Stimulated activated CD4-positive, alpha-beta T cell treated with anti-CD3 and anti-CD28 coated beads, TNF-alpha, amount 100 ng/mL, for 48 hours (primary cell): ENCODE results near the gene TBC1D8.

Experiments used
- DNase-seq, 3 donors: peaks; one replicate each; pipeline ENCODE4 v3.0.0-alpha.2; 2020; ENCODE audit warnings: low read depth in 3 of 3

The TBC1D8 gene

GRCh38 chr2:101162561-101163330, 11.6 kb upstream of the TBC1D8 start:
- no peak for DNase-seq

GRCh38 chr2:101161658-101162057, 10.5 kb upstream of the TBC1D8 start:
- DNase-seq = no peak

- DNase-seq = no peak
These were observed 9.3 kb upstream of the TBC1D8 start for GRCh38 chr2:101160454-101160853.

GRCh38 chr2:101159526-101159925, 8.3 kb upstream of the TBC1D8 start:
- no peak for DNase-seq

- no peak for DNase-seq
These were observed 6.1 kb upstream of the TBC1D8 start for GRCh38 chr2:101157272-101157671.

GRCh38 chr2:101153787-101154186, 2.6 kb upstream of the TBC1D8 start:
- DNase-seq = no peak

GRCh38 chr2:101153077-101153707, 2.0 kb upstream of the TBC1D8 start:
- DNase-seq = no peak

- DNase-seq = no peak
These were observed 1.3 kb upstream of the TBC1D8 start for GRCh38 chr2:101152272-101153076.

GRCh38 chr2:101151859-101152271, 683 bp upstream of the TBC1D8 start:
- DNase-seq = no peak

- no peak for DNase-seq
These were observed 656 bp downstream of the TBC1D8 start for GRCh38 chr2:101150306-101151145.

- DNase-seq = no peak
These were observed 1.7 kb downstream of the TBC1D8 start for GRCh38 chr2:101149241-101150192.

- DNase-seq = no peak
These were observed 2.4 kb downstream of the TBC1D8 start for GRCh38 chr2:101148777-101149176.

- no peak for DNase-seq
These were observed 3.2 kb downstream of the TBC1D8 start for GRCh38 chr2:101147971-101148370.

- no peak for DNase-seq
These were observed 4.1 kb downstream of the TBC1D8 start for GRCh38 chr2:101147062-101147461.

GRCh38 chr2:101146535-101146934, 4.6 kb downstream of the TBC1D8 start:
- no peak for DNase-seq

GRCh38 chr2:101145406-101145805, 5.8 kb downstream of the TBC1D8 start:
- DNase-seq = no peak

- DNase-seq = no peak
These were observed 9.0 kb downstream of the TBC1D8 start for GRCh38 chr2:101142163-101142562.

- DNase-seq = no peak
These were observed 10.1 kb downstream of the TBC1D8 start for GRCh38 chr2:101140978-101141655.

GRCh38 chr2:101140237-101140636, 10.9 kb downstream of the TBC1D8 start:
- no peak for DNase-seq

- DNase-seq = no peak
These were observed 11.7 kb downstream of the TBC1D8 start for GRCh38 chr2:101139495-101139894.
